DND-41 (cell line): ENCODE data around the gene IL21.

Experiments
- CTCF ChIP-seq: IDR thresholded peaks from 2 replicates; pipeline ENCODE4 v1.5.1; 2012; ENCODE audit warnings: borderline replicate concordance, low read length, moderate library complexity, mild to moderate bottlenecking; ENCODE audit not compliant: poor library complexity, severe bottlenecking; ENCODE audit errors: extremely low read depth
- EZH2 ChIP-seq: IDR thresholded peaks from 3 replicates; pipeline ENCODE4 v1.6.1; 2012; ENCODE audit warnings: borderline replicate concordance, low read depth, mild to moderate bottlenecking, moderate library complexity, low read length, inconsistent platforms; ENCODE audit not compliant: severe bottlenecking

GRCh38 chr4:122616915-122617596 is 3.8 kb downstream of the IL21 start:
- TF ChIP-seq EZH2 (no peak), CTCF (no peak)
